Measurements from ENCODE around the gene PGLYRP2. TPM values are rescaled to one million over a fixed set of nuclear protein-coding genes. Genes with fewer than 3 reads are reported as not detected.

The PGLYRP2 gene
- total and polyA plus RNA-seq, 2 donors (not counting 1 experiment from before 2014, with no cell fraction given) = not detected

- H3K36me3 ChIP-seq (ENCODE audit: control insufficient read depth, insufficient read depth, low read length) = no peaks in the 10 kb centered on the region
- no peak for DNase-seq (ENCODE audit: low read depth in 2 of 2)
- no peak overlapping the region for H2AFZ ChIP-seq (ENCODE audit: low read length)
- H3K4me1 ChIP-seq (ENCODE audit: control insufficient read depth, extremely low read depth, insufficient read depth, low read length) = no peaks in the 10 kb centered on the region
- H3K4me3 ChIP-seq (replicated peaks in 1 of 4; ENCODE audit: control extremely low read depth in 1 of 4, insufficient read depth in 1 of 4, low read depth in 3 of 4, low read length in 4 of 4) = no peak overlapping the region
- no peak overlapping the region for H3K9ac ChIP-seq (ENCODE audit: insufficient read depth, low read length)
- no peaks in the 10 kb centered on the region for H3K79me2 ChIP-seq (ENCODE audit: control insufficient read depth, insufficient read depth, low read length)
- TF ChIP-seq EZH2 (IDR thresholded peaks at IDR 0.05; ENCODE audit: low read length, missing control alignments) (no peak), CTCF (conservative IDR thresholded peaks at IDR 0.05 in 1 of 2, IDR thresholded peaks at IDR 0.05 in 1 of 2; ENCODE audit: low read depth in 1 of 2, low read length in 2 of 2) (no peak)
- H4K20me1 ChIP-seq (ENCODE audit: control insufficient read depth, extremely low read depth, insufficient read depth, low read length) = no peaks in the 10 kb centered on the region
- H3K4me2 ChIP-seq (ENCODE audit: extremely low read depth, insufficient read depth, low read length) = no peak overlapping the region
- no peaks in the 10 kb centered on the region for H3K27me3 ChIP-seq (ENCODE audit: control insufficient read depth, insufficient read depth, low read length)
- no peak overlapping the region for H3K27ac ChIP-seq (ENCODE audit: insufficient read depth, low read length)
- H3K9me3 ChIP-seq (ENCODE audit: control insufficient read depth, insufficient read depth, low read depth, low read length) = no peaks in the 10 kb centered on the region
These were observed 40.7 kb downstream of the PGLYRP2 start for GRCh38 chr19:15438577-15438976.

- Histone ChIP-seq H3K27ac (ENCODE audit: insufficient read depth, low read length) (no peak overlapping the region), H3K9me3 (ENCODE audit: control insufficient read depth, insufficient read depth, low read depth, low read length) (no peaks in the 10 kb centered on the region), H3K4me3 (replicated peaks in 1 of 4; ENCODE audit: control extremely low read depth in 1 of 4, insufficient read depth in 1 of 4, low read depth in 3 of 4, low read length in 4 of 4) (no peak overlapping the region), H3K9ac (ENCODE audit: insufficient read depth, low read length) (no peak overlapping the region), H3K4me1 (ENCODE audit: control insufficient read depth, extremely low read depth, insufficient read depth, low read length) (no peaks in the 10 kb centered on the region), H2AFZ (ENCODE audit: low read length) (no peak overlapping the region), H3K79me2 (ENCODE audit: control insufficient read depth, insufficient read depth, low read length) (no peaks in the 10 kb centered on the region), H3K36me3 (ENCODE audit: control insufficient read depth, insufficient read depth, low read length) (no peaks in the 10 kb centered on the region), H3K4me2 (ENCODE audit: extremely low read depth, insufficient read depth, low read length) (no peak overlapping the region), H3K27me3 (ENCODE audit: control insufficient read depth, insufficient read depth, low read length) (no peaks in the 10 kb centered on the region), H4K20me1 (ENCODE audit: control insufficient read depth, extremely low read depth, insufficient read depth, low read length) (no peaks in the 10 kb centered on the region)
- TF ChIP-seq CTCF (conservative IDR thresholded peaks at IDR 0.05 in 1 of 2, IDR thresholded peaks at IDR 0.05 in 1 of 2; ENCODE audit: low read depth in 1 of 2, low read length in 2 of 2) (no peak), EZH2 (IDR thresholded peaks at IDR 0.05; ENCODE audit: low read length, missing control alignments) (no peak)
- DNase-seq (ENCODE audit: low read depth in 2 of 2) = no peak
These were observed 41.2 kb downstream of the PGLYRP2 start for GRCh38 chr19:15438124-15438496.

GRCh38 chr19:15437355-15438123, 41.8 kb downstream of the PGLYRP2 start:
- H3K27me3 ChIP-seq (ENCODE audit: control insufficient read depth, insufficient read depth, low read length) = no peaks in the 10 kb centered on the region
- H3K36me3 ChIP-seq (ENCODE audit: control insufficient read depth, insufficient read depth, low read length) = no peaks in the 10 kb centered on the region
- no peaks in the 10 kb centered on the region for H3K9me3 ChIP-seq (ENCODE audit: control insufficient read depth, insufficient read depth, low read depth, low read length)
- no peak overlapping the region for H3K27ac ChIP-seq (ENCODE audit: insufficient read depth, low read length)
- no peaks in the 10 kb centered on the region for H3K79me2 ChIP-seq (ENCODE audit: control insufficient read depth, insufficient read depth, low read length)
- peak overlapping the region; percentile 8 for H3K4me2 ChIP-seq (ENCODE audit: extremely low read depth, insufficient read depth, low read length)
- peak; percentile 37 to 74 for DNase-seq (ENCODE audit: low read depth in 2 of 2)
- H3K4me1 ChIP-seq (ENCODE audit: control insufficient read depth, extremely low read depth, insufficient read depth, low read length) = peaks cover 2% of the 10 kb centered on the region
- TF ChIP-seq EZH2 (IDR thresholded peaks at IDR 0.05; ENCODE audit: low read length, missing control alignments) (no peak), CTCF (conservative IDR thresholded peaks at IDR 0.05 in 1 of 2, IDR thresholded peaks at IDR 0.05 in 1 of 2; ENCODE audit: low read depth in 1 of 2, low read length in 2 of 2) (peak; percentile 43 to 54)
- no peaks in the 10 kb centered on the region for H4K20me1 ChIP-seq (ENCODE audit: control insufficient read depth, extremely low read depth, insufficient read depth, low read length)
- H3K4me3 ChIP-seq (replicated peaks in 1 of 4; ENCODE audit: control extremely low read depth in 1 of 4, insufficient read depth in 1 of 4, low read depth in 3 of 4, low read length in 4 of 4) = no peak overlapping the region
- H3K9ac ChIP-seq (ENCODE audit: insufficient read depth, low read length) = no peak overlapping the region
- H2AFZ ChIP-seq (ENCODE audit: low read length) = no peak overlapping the region

Measured in fibroblast of lung (primary cell).